Activated CD4-positive, alpha-beta T cell treated with anti-CD3 and anti-CD28 coated beads, Interleukin-2, amount 50 U/mL, for 24 hours (primary cell): ENCODE data around the gene FFAR2.
A peak's percentile ranks its signal among the peaks of the same experiment; 100 is the strongest.
"Not testable (repeated sequence)": the region's sequence is repeated elsewhere in the genome, so short reads cannot be mapped to it uniquely, and the experiment has no call there.

Source experiments
- DNase-seq, 2 donors: peaks; one replicate each; pipeline ENCODE4 v3.0.0-alpha.2; 2020; ENCODE audit warnings: low read depth in 1 of 2, low spot score in 1 of 2

The FFAR2 gene

DNA sequence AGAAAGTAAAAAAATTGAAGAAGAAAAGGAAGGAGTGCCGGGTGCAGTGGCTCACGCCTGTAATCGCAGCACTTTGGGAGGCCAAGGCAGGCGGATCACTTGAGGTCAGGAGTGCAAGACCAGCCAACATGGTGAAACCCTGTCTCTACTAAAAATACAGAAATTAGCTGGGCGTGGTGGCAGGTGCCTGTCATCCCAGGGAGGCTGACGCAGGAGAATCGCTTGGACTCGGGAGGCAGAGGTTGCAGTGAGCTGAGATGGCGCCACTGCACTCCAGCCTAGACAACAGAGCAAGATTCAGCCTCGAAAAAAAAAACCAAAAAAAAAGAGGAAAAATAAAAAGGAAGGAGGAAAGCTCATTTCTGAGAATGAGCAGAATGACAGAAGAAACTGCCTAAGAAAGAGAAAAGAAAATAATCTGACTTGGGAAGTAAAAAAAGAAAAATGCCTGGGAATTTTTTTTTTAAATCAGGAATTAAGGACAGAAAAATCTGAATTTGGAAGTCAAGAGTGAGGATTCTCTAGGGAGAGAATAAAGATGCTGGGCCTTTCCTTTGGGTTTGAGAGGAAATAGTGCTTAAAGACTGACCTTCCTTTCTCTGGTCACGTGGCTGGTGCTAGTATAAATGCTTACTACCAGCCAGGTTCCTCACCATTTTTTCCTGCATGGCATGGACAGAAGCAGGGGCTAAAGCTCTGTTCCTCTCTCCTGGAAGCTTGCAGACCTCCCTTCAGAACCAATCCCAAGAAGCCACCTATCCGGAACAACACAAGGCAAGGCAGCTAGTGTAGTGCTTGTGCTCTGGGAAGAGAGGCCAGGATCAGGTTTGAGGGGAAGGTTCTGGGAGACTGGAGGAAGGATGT lies at the start of gene FFAR2:
TSS of gene FFAR2 (plus strand) at position 652 of the 864 bp plus-strand sequence. CDS start 1,458 bp downstream, outside the sequence.
- no peak for DNase-seq

- DNase-seq: no peak
Measured at GRCh38 chr19:35398570-35398969, 49.5 kb upstream of the FFAR2 start.

DNA sequence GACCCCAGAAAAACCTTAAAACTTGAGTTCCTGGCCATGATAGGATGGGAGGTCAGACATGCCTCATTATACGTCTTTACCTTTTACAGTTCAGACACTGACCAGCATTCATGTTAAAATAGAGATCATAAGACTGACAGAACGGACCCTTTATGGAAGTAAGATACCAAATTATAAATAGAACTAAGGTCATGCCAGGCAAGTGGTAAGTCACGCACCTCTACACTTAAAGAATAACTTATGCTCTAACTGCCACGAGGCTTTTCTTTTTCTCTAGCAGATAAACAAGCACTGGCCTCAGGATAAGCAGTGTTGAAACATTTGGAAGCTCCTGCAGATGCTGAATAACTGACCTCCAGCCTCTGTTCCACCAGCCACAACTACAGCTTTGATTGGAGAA lies 48.8 kb upstream of the FFAR2 start:
- no peak for DNase-seq

- no peak for DNase-seq
Measured at GRCh38 chr19:35399948-35400772, 47.9 kb upstream of the FFAR2 start.

DNA sequence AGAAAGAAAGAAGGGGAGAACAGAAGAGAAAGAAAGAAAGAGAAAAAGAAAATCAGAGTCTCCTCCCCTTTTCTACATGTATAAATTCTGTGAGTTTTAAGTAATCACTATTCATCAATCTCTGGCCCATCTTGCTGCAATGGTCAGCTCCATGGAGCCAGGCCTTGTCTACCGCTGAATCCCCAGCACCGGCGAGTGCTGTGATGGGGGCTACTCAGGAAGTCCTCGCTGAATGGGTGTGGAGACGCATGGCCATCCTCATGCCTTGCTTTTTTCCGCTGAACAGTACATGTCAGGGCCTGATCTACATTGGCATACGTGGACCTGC lies 47.3 kb upstream of the FFAR2 start:
- DNase-seq: no peak

GRCh38 chr19:35401416-35401815 lies 46.6 kb upstream of the FFAR2 start:
- not testable (repeated sequence) for DNase-seq

DNA sequence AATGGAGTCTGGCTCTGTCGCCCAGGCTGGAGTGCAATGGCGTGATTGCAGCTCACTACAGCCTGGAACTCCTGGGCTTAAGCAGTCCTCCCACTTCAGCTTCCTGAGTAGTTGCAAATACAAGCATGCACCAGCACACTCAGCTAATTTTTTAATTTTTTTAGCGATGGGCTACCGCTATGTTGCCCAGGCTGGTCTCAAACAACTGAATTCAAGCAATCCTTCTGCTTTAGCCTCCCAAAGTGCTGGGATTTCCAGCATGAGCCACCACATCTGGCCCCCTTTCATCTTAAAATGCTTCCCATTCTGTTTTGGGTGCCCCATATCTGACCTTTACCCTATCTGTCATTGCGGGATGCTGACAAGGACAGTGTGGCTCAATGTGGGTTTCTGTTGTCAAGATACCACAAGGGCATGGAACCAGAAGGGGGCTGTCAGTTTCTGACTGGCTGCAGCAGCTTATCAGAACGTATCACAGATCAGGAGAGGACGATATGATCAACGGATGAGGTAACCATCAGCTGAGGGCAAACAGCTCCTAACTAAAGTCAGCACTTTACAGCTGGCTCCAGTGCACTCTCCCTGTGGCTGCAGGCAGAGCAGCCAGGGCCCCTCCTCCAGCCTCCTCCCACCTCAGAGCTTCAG lies 44.8 kb upstream of the FFAR2 start:
- no peak for DNase-seq

- DNase-seq: peak in 1 of 2 donors; percentile 3
Measured at GRCh38 chr19:35404879-35405622, 43.0 kb upstream of the FFAR2 start.

DNA sequence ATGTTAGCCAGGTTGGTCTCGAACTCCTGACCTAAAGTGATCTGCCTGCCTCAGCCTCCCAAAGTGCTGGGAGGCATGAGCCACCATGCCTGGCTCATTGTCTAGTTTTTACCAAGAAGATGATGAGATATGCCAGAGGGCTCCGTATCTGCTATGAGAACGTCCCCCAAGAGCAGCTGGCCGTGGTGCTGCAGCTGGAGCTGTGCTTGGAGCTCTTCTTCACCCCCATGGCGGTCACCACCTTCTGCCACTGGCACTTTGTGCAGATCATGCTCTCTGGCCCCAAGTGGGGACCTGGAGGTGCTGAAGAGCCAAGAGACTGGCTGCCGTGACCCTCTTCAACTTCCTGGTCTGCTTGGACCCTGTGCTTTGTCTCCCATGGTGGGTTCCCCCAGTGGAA lies 40.4 kb upstream of the FFAR2 start:
- no peak for DNase-seq

DNA sequence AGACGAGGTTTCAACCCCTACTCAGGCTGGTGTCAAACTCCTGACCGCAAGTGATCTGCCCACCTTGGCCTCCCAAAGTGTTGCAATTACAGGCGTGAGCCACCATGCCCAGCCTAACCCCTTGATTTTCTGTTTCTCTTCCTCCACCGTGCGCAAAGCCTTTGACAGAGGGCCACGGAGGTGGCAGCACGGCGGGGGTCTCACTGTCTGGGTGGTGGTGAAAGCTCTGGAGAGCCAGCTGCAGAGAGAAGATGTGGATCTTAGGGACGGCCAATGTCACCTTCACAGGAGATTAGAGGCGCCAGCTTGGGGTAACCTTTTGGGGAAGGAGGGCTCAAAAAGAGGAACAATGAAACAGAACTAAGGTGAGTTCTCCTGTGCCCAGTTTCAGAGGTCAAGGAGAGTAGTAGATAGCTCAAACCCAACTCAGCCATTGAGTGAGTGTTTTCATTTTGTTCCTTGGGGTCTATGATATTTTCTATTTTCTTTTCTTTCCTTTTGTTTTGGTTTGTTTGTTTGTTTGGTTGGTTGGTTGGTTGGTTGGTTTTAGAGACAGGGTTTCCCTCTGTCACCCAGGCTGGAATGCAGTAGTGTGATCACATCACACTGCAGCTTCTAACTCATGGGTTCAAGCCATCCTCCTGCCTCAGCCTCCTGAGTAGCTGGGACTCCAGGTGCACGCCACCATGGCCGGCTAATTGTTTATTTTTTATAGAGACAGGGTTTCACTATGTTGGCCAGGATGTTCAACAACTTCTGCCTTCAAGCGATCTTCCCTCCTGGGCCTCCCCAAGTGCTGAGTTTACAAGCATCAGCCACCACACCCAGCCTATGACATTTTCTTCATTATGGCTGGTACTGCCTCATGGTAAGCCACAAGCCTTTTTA lies 39.5 kb upstream of the FFAR2 start:
- no peak for DNase-seq

DNA sequence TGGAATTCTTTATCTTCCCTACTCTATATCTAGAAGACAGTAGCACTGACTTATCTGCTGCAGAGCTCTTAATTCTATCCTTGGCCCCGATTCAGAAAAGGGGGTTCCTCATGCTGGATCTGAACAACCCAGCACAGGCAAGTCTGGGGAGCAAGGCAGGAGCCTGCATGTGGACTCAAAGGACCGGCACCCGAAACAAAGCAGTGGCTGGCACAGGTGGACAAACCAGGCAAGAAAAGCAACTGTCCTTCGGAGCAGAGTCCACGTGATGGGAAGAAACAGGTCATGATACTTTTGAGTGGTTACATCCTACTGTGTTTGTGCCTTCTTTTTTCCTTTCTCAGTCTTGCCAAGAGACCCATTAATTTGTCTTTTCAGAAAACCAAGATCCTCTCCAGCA lies 38.9 kb upstream of the FFAR2 start:
- DNase-seq: no peak

DNA sequence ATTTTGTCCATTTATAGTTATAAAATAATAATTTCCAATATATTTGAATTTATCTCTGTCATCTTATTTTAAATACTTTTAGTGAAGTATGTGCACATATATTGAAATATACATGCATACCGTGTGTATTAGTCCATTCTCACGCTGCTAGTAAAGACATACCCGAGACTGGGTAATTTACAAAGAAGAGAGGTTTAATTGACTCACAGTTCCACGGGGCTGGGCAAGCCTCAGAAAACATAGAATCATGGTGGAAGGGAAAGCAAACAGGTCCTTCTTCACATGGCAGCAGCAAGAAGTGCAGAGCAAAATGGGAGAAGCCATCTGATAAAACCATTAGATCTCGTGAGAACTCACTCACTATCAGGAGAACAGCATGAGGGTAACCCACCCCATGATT lies 37.6 kb upstream of the FFAR2 start:
- no peak for DNase-seq

- DNase-seq: no peak
Measured at GRCh38 chr19:35414442-35414841, 33.6 kb upstream of the FFAR2 start.

GRCh38 chr19:35416331-35416730 lies 31.7 kb upstream of the FFAR2 start:
- DNase-seq: no peak

- no peak for DNase-seq
Measured at GRCh38 chr19:35417278-35417677, 30.8 kb upstream of the FFAR2 start.

- no peak for DNase-seq
Measured at GRCh38 chr19:35417713-35418534, 30.1 kb upstream of the FFAR2 start.

- DNase-seq: no peak
Measured at GRCh38 chr19:35419046-35419445, 29.0 kb upstream of the FFAR2 start.

DNA sequence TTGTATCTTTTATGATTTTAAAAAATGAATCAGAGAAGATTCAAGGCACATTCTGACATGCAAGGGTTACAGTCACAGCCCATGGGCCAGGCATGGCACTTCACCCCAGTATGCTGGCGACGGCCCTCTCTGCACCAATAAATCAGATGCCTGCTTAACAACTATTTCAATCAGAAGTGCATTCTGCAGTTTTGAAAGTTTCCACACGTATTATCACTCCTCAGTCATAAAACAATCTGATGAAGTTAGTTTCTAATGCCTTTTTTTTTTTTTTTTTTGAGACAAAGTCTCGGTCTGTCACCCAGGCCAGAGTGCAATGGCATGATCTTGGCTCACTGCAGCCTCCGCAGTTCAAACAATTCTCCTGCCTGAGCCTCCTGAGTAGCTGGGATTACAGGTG lies 28.3 kb upstream of the FFAR2 start:
- no peak for DNase-seq

DNA sequence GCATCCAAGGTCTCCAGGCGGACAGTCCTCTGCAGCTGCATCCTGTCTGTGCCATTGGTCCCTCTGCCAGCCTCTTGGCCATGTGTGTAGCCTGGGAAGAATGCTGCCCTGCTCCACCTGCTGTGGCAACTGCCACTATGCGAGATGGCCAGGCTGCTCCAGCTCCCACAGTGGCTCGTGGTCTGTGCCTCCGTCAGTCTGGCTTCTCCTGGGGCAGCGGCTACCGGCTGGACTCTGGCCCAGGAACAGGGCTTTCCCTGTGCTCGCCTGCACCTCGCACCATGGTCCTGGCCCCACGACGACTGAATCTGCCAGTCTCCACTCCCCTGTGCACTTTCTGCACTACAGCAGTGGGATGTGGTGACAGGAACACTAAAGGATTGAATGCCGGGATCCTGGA lies 26.7 kb upstream of the FFAR2 start:
- DNase-seq: no peak
